Measurements from ENCODE around the gene MAPRE3. TPM values are rescaled to one million over a fixed set of nuclear protein-coding genes. Genes with fewer than 3 reads are reported as not detected.

Gene MAPRE3
- total and polyA plus RNA-seq, 7 experiments from 2014 or later, result 1.8 to 6.0 (median 3.2) TPM

GRCh38 chr2:26938399-26939118 lies 31.9 kb upstream of the MAPRE3 start:
- Histone ChIP-seq H3K4me1 (ENCODE audit: control insufficient read depth in 2 of 2, insufficient read depth in 2 of 2, low read length in 2 of 2) (no peaks in the 10 kb centered on the region), H3K9me3 (ENCODE audit: control insufficient read depth in 2 of 3, low read length in 3 of 3) (no peaks in the 10 kb centered on the region), H3K36me3 (ENCODE audit: control insufficient read depth in 2 of 3, insufficient read depth in 3 of 3, low read length in 3 of 3) (no peaks in the 10 kb centered on the region), H3K4me3 (ENCODE audit: low read length) (no peak overlapping the region), H3K27ac (ENCODE audit: low read depth, low read length) (no peak overlapping the region), H3K27me3 (ENCODE audit: control insufficient read depth in 2 of 2, insufficient read depth in 2 of 2, low read length in 2 of 2) (no peaks in the 10 kb centered on the region)
- H3K27ac Mint-ChIP-seq, result peak overlapping the region in 1 of 9 donors; percentile 56
- ChIA-PET CTCF (interaction anchor here (2.8 kb wide), 1 partner anchor 92 kb away, joined by 15 read pairs; no protein-coding TSS in a partner anchor), POLR2A (no interaction called here)
- no peaks in the 10 kb centered on the region for H3K9me3 Mint-ChIP-seq
- peaks cover 3 to 6% (median 4%) of the 10 kb centered on the region in 5 donors for H3K27me3 Mint-ChIP-seq
- intact Hi-C loops (cut with micrococcal nuclease), result no loop called here
- no peaks in the 10 kb centered on the region for H3K36me3 Mint-ChIP-seq
- H3K4me3 Mint-ChIP-seq, result no peak overlapping the region
- H3K4me1 Mint-ChIP-seq, result peaks cover 0 to 7% (median 4%) of the 10 kb centered on the region in 7 donors
- ATAC-seq (no peak), DNase-seq (no peak)

DNA sequence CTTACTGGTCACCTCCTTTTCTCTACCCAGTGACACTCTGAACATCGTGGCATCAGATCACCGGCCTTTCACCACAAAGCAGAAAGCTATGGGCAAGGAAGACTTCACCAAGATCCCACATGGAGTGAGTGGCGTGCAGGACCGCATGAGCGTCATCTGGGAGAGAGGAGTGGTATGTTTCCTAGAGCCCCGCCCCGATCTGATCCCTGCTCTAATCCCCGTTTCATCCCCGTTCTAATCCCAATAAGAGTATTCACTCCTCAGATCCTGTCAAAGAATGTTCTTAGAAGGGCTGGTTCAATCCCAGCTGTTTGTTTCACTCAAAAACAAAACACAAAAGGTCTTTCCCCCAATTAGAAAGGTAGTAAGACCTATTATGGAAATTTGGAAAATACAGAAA lies 30.4 kb upstream of the MAPRE3 start:
- Mint-ChIP-seq H3K27ac (no peak overlapping the region), H3K4me1 (peaks cover 0 to 7% (median 4%) of the 10 kb centered on the region in 7 donors), H3K4me3 (peak overlapping the region in 1 of 10 donors; percentile 9), H3K36me3 (no peaks in the 10 kb centered on the region), H3K27me3 (peaks cover 3 to 12% (median 5%) of the 10 kb centered on the region in 5 donors), H3K9me3 (no peaks in the 10 kb centered on the region)
- no peaks in the 10 kb centered on the region for H3K36me3 ChIP-seq (ENCODE audit: control insufficient read depth in 2 of 3, insufficient read depth in 3 of 3, low read length in 3 of 3)
- intact Hi-C loops (cut with micrococcal nuclease), result no loop called here
- H3K4me3 ChIP-seq (ENCODE audit: low read length), result no peak overlapping the region
- H3K9me3 ChIP-seq (ENCODE audit: control insufficient read depth in 2 of 3, low read length in 3 of 3), result no peaks in the 10 kb centered on the region
- no peaks in the 10 kb centered on the region for H3K4me1 ChIP-seq (ENCODE audit: control insufficient read depth in 2 of 2, insufficient read depth in 2 of 2, low read length in 2 of 2)
- H3K27ac ChIP-seq (ENCODE audit: low read depth, low read length), result no peak overlapping the region
- DNase-seq (no peak), ATAC-seq (no peak)
- ChIA-PET CTCF (interaction anchor here (0.6 to 2.8 kb wide), 3 partner anchors 17 to 94 kb away, joined by 3 to 15 read pairs (median 5); no protein-coding TSS in a partner anchor), POLR2A (no interaction called here)
- H3K27me3 ChIP-seq (ENCODE audit: control insufficient read depth in 2 of 2, insufficient read depth in 2 of 2, low read length in 2 of 2), result no peaks in the 10 kb centered on the region

- peaks cover 0 to 7% (median 4%) of the 10 kb centered on the region in 7 donors for H3K4me1 Mint-ChIP-seq
- H3K27me3 ChIP-seq (ENCODE audit: control insufficient read depth in 2 of 2, insufficient read depth in 2 of 2, low read length in 2 of 2), result no peaks in the 10 kb centered on the region
- peaks cover 3 to 17% (median 8%) of the 10 kb centered on the region in 5 donors for H3K27me3 Mint-ChIP-seq
- intact Hi-C loops (cut with micrococcal nuclease), result no loop called here
- ChIA-PET CTCF (interaction anchor here (0.7 to 2.8 kb wide), 2 partner anchors 19 to 95 kb away, joined by 4 to 15 read pairs; no protein-coding TSS in a partner anchor), POLR2A (no interaction called here)
- DNase-seq (no peak), ATAC-seq (no peak)
- H3K36me3 ChIP-seq (ENCODE audit: control insufficient read depth in 2 of 3, insufficient read depth in 3 of 3, low read length in 3 of 3), result no peaks in the 10 kb centered on the region
- H3K36me3 Mint-ChIP-seq, result no peaks in the 10 kb centered on the region
- H3K9me3 Mint-ChIP-seq, result no peaks in the 10 kb centered on the region
- H3K4me3 ChIP-seq (ENCODE audit: low read length), result no peak overlapping the region
- H3K9me3 ChIP-seq (ENCODE audit: control insufficient read depth in 2 of 3, low read length in 3 of 3), result no peaks in the 10 kb centered on the region
- H3K27ac Mint-ChIP-seq, result no peak overlapping the region
- H3K4me1 ChIP-seq (ENCODE audit: control insufficient read depth in 2 of 2, insufficient read depth in 2 of 2, low read length in 2 of 2), result no peaks in the 10 kb centered on the region
- H3K27ac ChIP-seq (ENCODE audit: low read depth, low read length), result no peak overlapping the region
- no peak overlapping the region for H3K4me3 Mint-ChIP-seq
Measured at GRCh38 chr2:26941486-26941885, 29.0 kb upstream of the MAPRE3 start.

DNA sequence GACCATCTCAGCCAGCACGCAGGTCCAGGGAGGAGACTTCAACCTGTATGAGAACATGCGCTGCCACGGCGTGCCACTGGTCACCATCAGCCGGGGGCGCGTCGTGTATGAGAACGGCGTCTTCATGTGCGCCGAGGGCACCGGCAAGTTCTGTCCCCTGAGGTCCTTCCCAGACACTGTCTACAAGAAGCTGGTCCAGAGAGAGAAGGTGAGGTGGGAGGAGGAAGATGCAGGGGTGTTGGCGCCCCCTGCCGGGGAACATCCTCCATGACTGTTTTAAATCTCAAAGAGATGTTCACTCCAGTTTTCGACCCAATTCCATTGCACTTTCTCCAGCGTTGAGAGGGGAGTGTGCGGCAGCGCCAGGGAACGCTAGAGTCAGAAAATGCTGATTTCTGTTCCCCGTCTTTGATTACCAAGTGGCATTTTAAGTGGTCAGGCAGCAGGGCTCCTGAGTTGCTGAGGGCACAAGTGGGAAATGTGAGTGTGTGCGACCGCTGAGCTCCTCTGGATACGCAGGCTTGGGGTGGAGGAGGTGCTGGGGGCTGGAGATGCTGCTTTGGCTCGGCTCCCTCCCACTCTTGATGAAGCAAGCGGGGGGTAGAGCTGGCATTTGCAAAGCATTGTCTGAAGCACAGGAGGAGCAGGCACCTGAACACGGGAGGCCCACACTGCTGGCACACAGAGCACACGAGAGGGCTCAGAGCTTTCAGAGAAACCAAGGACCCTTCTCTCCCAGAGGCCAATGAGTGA lies 27.7 kb upstream of the MAPRE3 start:
- no peaks in the 10 kb centered on the region for H3K36me3 Mint-ChIP-seq
- peak; percentile 74 for ATAC-seq
- no peaks in the 10 kb centered on the region for H3K9me3 ChIP-seq (ENCODE audit: control insufficient read depth in 2 of 3, low read length in 3 of 3)
- peaks cover 0 to 7% (median 4%) of the 10 kb centered on the region in 7 donors for H3K4me1 Mint-ChIP-seq
- H3K27ac ChIP-seq (ENCODE audit: low read depth, low read length), result no peak overlapping the region
- no peak overlapping the region for H3K4me3 ChIP-seq (ENCODE audit: low read length)
- H3K4me1 ChIP-seq (ENCODE audit: control insufficient read depth in 2 of 2, insufficient read depth in 2 of 2, low read length in 2 of 2), result no peaks in the 10 kb centered on the region
- H3K27ac Mint-ChIP-seq, result no peak overlapping the region
- ChIA-PET CTCF (interaction anchor here (0.5 to 1.8 kb wide), 6 partner anchors 10 to 1395 kb away, joined by 3 to 16 read pairs (median 3); no protein-coding TSS in a partner anchor), POLR2A (no interaction called here)
- H3K9me3 Mint-ChIP-seq, result no peaks in the 10 kb centered on the region
- peaks cover 3 to 19% (median 8%) of the 10 kb centered on the region in 5 donors for H3K27me3 Mint-ChIP-seq
- no peaks in the 10 kb centered on the region for H3K27me3 ChIP-seq (ENCODE audit: control insufficient read depth in 2 of 2, insufficient read depth in 2 of 2, low read length in 2 of 2)
- intact Hi-C loops (cut with micrococcal nuclease), result loop anchor here (1.0 kb wide), 1 partner anchor 96 kb away; no protein-coding TSS in a partner anchor
- H3K4me3 Mint-ChIP-seq, result no peak overlapping the region
- DNase-seq, result peak; percentile 38 to 68 (median 61)
- H3K36me3 ChIP-seq (ENCODE audit: control insufficient read depth in 2 of 3, insufficient read depth in 3 of 3, low read length in 3 of 3), result no peaks in the 10 kb centered on the region

DNA sequence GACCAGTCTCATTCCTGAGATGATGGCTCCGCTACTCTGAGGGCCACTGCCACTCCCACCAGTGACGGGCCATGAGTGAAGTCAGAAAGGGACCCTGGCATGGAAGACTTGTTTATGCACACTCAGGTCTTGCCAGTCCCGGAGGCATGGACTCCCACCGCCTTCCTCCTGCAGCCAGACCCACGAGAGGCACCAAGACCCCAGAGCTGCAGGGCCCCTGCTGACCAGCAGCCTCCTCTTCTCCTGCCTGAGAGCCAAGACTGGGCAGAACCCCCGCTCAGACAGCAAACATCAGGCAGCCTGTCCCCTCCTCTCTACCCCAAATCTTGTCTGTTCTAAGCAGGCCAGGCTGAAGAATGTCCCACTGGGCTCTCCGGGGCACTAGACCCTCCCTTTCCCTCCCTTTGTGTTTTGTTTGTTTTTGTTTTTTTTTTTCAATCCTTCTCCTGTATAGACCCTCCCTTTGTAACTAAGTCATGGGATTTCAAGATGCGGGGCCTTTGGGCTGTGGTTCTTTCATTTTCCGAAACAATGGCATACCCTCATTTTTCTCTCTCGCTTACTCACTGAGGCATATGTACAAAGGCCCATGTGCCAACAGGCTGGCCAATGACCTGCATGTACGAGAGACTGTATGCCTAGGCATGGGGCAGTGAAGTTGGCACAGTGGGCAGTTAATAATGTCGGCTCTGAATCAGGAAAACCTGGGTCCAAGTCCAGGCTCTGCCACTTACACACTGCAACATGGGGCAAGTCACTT lies 24.3 kb upstream of the MAPRE3 start:
- Histone ChIP-seq H3K4me1 (ENCODE audit: control insufficient read depth in 2 of 2, insufficient read depth in 2 of 2, low read length in 2 of 2) (no peaks in the 10 kb centered on the region), H3K4me3 (ENCODE audit: low read length) (no peak overlapping the region), H3K27me3 (ENCODE audit: control insufficient read depth in 2 of 2, insufficient read depth in 2 of 2, low read length in 2 of 2) (no peaks in the 10 kb centered on the region), H3K27ac (ENCODE audit: low read depth, low read length) (no peak overlapping the region), H3K9me3 (ENCODE audit: control insufficient read depth in 2 of 3, low read length in 3 of 3) (no peaks in the 10 kb centered on the region), H3K36me3 (ENCODE audit: control insufficient read depth in 2 of 3, insufficient read depth in 3 of 3, low read length in 3 of 3) (no peaks in the 10 kb centered on the region)
- Mint-ChIP-seq H3K4me1 (peaks cover 0 to 7% (median 4%) of the 10 kb centered on the region in 7 donors), H3K27me3 (peaks cover 5 to 32% (median 8%) of the 10 kb centered on the region in 5 donors), H3K9me3 (no peaks in the 10 kb centered on the region), H3K27ac (no peak overlapping the region), H3K4me3 (no peak overlapping the region), H3K36me3 (no peaks in the 10 kb centered on the region)
- intact Hi-C loops (cut with micrococcal nuclease), result no loop called here
- ChIA-PET CTCF (no interaction called here), POLR2A (no interaction called here)
- no peak for DNase-seq
- no peak for ATAC-seq

GRCh38 chr2:26946841-26947784 lies 23.3 kb upstream of the MAPRE3 start:
- intact Hi-C loops (cut with micrococcal nuclease), result no loop called here
- Mint-ChIP-seq H3K36me3 (no peaks in the 10 kb centered on the region), H3K27ac (no peak overlapping the region), H3K9me3 (no peaks in the 10 kb centered on the region), H3K4me1 (peaks cover 0 to 7% (median 4%) of the 10 kb centered on the region in 7 donors), H3K27me3 (peaks cover 5 to 32% (median 8%) of the 10 kb centered on the region in 5 donors), H3K4me3 (no peak overlapping the region)
- DNase-seq, result no peak
- ChIA-PET POLR2A (no interaction called here), CTCF (no interaction called here)
- Histone ChIP-seq H3K27me3 (ENCODE audit: control insufficient read depth in 2 of 2, insufficient read depth in 2 of 2, low read length in 2 of 2) (no peaks in the 10 kb centered on the region), H3K36me3 (ENCODE audit: control insufficient read depth in 2 of 3, insufficient read depth in 3 of 3, low read length in 3 of 3) (no peaks in the 10 kb centered on the region), H3K4me3 (ENCODE audit: low read length) (no peak overlapping the region), H3K27ac (ENCODE audit: low read depth, low read length) (no peak overlapping the region), H3K4me1 (ENCODE audit: control insufficient read depth in 2 of 2, insufficient read depth in 2 of 2, low read length in 2 of 2) (no peaks in the 10 kb centered on the region), H3K9me3 (ENCODE audit: control insufficient read depth in 2 of 3, low read length in 3 of 3) (no peaks in the 10 kb centered on the region)
- ATAC-seq, result no peak

Data from naive thymus-derived CD4-positive, alpha-beta T cell (primary cell).